Middle frontal gyrus (tissue), 1 donor: ENCODE measurements around the gene VMP1.
"Not testable (repeated sequence)": the region's sequence is repeated elsewhere in the genome, so short reads cannot be mapped to it uniquely, and the experiment has no call there.

Source experiments
- DNase-seq: peaks from one replicate; pipeline ENCODE4 v3.0.0-alpha.2; 2015; ENCODE audit warnings: low spot score; ENCODE audit errors: extremely low spot score

The VMP1 gene

GRCh38 chr17:59776577-59776976 lies 69.1 kb downstream of the VMP1 start:
- no peak for DNase-seq

DNA sequence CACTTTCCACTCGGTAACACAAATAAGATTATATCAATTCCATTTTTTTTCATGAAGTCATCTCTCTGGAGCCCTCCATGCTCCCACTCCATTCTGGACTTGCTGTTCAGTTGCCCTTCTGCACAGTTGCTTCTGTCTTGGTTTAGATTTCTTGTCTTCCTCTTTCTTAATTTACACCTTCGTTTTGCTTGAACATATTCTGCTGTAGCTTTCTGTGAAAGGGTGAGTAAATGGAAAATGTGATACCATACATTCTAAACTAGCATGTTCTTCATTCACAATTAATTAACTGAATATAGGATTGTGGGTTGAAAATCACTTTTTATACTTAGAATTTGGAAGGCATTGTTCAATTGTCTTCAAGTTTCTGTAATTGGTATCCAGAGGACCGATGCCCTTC lies 69.6 kb downstream of the VMP1 start:
- DNase-seq, result no peak

DNA sequence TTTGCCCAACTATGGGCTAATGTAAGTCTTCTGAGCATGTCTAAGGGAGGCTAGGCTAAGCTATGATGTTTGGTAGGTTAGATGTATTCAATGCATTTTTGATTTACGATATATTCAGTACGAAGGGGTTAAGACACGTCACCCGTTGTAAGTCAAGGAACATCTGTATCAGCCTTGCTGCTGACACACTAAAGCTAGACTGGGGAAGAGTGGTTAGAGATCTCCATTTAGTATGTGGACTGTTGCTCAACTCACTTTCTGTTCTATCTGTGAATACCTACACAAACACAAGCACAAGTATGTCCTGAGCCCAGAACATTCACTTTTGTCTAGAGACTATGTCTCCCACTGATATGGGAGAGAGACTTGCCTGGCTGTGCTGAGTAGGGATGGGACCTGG lies 71.5 kb downstream of the VMP1 start:
- DNase-seq, result no peak

DNA sequence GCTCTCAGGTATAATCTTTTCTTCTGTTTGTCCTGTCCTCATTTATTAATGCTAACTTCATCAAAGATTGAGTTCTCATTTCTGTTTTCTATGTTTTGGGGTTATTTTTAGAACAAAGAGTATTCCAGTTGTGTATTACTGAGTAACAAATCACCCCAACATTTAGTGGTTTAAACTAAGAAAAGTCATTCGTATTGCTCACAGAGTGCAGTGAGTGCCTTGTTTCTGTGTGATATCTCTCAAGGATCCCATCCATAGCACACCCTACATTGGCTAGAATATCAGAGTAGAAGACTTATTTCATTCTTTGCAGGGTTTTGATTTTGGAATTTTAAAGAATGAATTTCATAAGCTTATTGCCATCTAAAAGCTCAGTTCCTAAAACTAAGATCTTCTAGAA lies 72.1 kb downstream of the VMP1 start:
- no peak for DNase-seq

DNA sequence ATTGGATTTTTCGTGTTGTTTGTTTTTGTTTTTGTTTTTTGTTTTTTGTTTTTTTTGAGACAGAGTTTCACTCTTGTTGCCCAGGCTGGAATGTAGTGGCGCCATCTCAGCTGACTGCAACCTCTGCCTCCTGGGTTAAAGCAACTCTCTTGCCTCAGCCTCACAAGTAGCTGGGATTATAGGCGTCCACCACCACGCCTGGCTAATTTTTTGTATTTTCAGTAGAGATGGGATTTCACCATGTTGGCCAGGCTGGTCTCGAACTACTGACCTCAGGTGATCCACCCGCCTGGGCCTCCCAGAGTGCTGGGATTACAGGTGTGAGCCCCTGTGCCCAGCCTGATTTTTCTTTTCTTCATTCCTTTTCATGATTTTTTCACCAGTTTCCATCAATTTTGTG lies 73.1 kb downstream of the VMP1 start:
- not testable (repeated sequence) for DNase-seq

GRCh38 chr17:59783221-59784047 lies 76.0 kb downstream of the VMP1 start:
- no peak for DNase-seq

DNA sequence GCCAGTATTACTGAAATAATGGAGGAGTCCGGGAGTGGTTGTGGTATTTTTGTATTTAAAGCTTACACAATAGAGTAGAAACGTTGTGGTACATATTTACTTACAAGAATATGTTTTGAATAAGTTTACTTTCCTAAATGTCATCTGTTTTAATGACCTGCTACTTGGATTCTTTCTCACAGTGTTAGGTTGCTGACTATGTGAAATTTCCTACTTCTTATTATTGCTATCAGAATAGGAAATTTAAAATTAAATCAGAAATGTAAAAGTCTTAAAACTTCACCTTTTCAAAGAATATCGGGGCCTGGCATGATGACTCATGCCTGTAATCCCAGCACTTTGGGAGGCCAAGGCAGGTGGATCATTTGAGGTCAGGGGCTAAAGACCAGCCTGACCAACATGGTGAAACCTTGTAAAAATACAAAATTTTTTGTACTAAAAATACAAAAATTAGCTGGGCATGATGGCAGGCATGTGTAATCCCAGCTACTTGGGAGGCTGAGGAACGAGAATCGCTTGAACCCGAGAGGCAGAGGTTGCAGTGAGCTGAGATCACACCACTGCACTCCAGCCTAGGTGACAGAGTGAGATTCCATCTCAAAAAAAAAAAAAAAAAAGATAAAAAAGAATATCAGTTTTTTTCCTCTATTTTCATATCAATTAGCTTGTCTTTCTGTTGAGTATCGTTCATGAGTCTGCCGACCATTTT lies 77.8 kb downstream of the VMP1 start:
- no peak for DNase-seq

DNA sequence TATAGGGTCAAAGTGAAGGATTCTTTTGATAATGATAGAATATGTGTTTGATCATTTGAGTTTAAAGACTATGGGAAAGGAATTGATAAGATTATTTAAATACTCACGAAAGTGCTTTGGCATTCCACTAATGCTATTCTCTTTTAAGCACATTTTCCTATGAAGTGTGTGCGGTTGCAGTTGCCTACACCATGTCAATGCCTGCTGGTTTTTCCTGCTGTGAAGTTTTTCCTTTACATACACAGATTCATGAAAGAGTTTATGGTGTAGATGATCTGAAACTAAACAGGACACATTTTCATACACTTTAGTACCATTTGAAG lies 78.7 kb downstream of the VMP1 start:
- DNase-seq, result no peak

- DNase-seq, result no peak
These were observed 79.3 kb downstream of the VMP1 start for GRCh38 chr17:59786536-59787319.

DNA sequence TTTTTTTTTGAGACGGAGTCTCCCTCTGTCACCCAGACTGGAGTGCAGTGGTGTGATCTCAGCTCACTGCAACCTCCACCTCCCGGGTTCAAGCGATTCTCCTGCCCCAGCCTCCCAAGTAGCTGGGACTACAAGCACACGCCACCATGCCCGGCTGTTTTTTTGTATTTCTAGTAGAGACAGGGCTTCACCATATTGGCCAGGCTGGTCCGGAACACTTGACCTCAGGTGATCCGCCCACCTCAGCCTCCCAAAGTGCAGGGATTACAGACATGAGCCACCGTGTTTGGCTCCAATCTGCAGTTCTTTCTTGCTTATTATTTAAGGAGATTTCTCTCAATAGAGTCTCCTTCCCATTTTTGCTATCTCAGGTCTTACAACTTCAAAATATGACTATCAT lies 82.4 kb downstream of the VMP1 start:
- not testable (repeated sequence) for DNase-seq

DNA sequence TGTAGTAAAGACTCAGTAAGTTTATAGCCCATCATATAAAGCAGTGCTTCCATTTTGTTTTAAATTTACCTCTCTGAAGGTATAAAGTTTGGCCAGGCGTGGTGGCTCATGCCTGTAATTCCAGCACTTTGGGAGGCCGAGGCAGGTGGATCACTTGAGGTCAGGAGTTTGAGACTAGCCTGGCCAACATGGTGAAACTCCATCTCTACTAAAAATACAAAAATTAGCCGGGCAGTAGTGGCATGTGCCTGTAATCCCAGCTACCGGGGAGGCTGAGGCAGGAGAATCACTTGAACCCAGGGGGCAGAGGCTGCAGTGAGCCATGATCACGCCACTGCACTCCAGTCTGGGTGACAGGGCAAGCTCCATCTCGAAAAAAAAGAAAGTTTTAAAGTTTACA lies 83.0 kb downstream of the VMP1 start:
- DNase-seq, result not testable (repeated sequence)

DNA sequence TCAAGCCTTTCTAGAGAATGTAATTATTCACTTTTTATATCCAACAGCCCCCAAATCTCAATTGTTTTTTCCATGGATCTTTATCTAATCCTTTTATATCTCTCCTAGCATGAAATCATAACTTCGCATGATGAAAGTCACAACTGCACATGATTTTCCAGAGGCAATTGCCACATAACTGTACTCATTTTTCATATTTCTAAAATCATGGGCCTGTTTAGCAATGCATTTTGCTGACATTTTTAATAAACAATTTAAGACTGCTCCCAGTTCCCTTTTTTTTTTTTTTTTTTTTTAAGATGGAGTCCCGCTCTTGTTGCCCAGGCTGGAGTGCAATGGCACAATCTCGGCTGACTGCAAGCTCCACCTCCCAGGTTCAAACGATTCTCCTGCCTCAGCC lies 83.5 kb downstream of the VMP1 start:
- no peak for DNase-seq

DNA sequence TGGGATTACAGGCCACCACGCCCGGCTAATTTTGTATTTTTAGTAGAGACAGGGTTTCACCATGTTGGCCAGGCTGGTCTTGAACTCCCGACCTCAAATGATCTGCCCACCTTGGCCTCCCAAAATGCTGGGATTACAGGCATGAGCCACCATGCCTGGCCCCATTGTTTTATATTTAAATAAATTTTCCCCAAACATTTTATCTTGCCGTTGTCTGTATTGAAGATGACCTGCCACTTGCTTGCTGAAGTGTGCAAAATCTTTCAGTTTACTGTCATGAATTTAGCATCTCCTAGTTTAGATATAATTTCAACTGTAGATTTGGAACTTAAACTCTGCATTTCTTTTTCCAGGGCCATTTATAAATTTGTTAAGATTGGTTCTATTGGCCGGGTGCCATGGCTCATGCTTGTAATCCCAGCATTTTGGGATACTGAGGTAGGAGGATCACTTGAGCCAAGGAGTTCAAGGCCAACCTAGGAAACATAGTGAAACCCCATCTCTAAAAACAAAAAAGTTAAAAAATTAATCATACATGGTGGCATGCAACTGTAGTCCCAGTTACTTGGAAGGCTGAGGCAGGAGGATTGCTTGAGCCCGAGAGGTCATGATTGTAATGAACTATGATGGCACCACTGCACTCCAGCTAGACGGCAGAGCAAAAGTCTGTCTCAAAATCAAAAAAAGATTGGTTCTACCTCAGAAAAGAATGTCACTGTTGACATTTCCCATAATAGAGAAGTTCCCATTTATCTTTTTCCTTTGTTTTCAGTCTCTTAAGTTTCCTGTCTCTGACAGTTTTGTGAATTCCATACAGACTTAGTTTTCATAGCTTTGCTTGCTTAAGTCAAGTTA lies 84.4 kb downstream of the VMP1 start:
- DNase-seq, result no peak

GRCh38 chr17:59792458-59792823 lies 85.0 kb downstream of the VMP1 start:
- DNase-seq, result not testable (repeated sequence)

DNA sequence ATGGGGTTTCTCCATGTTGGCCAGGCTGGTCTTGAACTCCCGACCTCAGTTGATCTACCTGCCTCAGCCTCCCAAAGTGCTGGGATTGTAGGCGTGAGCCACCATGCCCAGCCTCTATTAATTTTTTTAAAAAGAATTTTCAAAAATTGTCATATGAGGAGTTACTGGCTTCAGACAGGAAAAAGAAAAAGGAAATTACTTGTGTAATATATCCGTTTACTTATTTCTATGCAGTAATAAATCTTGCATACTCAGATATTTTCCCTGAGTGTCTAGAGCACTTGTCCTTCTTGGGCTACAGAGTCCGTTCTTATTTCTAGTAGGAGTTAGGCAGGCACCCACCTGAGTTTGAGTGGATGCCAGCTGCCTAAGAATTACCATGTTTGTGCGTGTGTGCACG lies 85.8 kb downstream of the VMP1 start:
- DNase-seq, result no peak

- DNase-seq, result no peak
These were observed 88.7 kb downstream of the VMP1 start for GRCh38 chr17:59796138-59796537.

DNA sequence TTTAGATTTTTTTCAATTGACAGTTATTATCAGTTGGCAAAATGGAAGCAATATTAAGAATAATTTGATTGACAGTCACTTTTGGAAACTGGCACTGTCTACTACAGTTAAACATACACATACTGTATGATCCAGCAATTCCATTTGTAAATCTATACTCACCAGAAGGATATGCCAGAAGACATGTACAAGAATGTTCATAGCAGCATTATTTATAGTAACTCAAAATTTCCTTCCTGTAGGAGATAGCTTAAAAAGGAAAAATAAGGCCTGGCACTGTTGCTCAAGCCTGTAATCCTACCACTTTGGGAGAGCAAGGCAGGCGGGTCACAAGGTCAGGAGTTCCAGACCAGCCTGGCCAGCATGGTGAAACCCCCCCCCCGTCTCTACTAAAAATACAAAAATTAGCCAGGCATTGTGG lies 89.3 kb downstream of the VMP1 start:
- no peak for DNase-seq

- no peak for DNase-seq
These were observed 90.7 kb downstream of the VMP1 start for GRCh38 chr17:59798111-59798510.

- no peak for DNase-seq
These were observed 93.1 kb downstream of the VMP1 start for GRCh38 chr17:59800530-59800942.

GRCh38 chr17:59802160-59802559 lies 94.7 kb downstream of the VMP1 start:
- DNase-seq, result no peak

- no peak for DNase-seq
These were observed 97.5 kb downstream of the VMP1 start for GRCh38 chr17:59804901-59805465.
